Endothelial cell of umbilical vein (primary cell): ENCODE data around the gene CCDC191. TPM values are rescaled to one million over a fixed set of nuclear protein-coding genes. Genes with fewer than 3 reads are reported as not detected.

Source experiments
- BruUV-seq: library from RNA; stranded (reverse); fragments of 400-500 nt; replicated peaks from 2 replicates; lab custom pipeline; 2021; lab: Mats Ljungman, UMichigan
- CTCF ChIA-PET: fragments of 300-600, 350-600 bp; sonication (Branson Sonifier 250); formaldehyde crosslinking; loops from one replicate; lab custom pipeline; 2021; ENCODE audit warnings: antibody characterized with exemption, inconsistent platforms; lab: Charles Lee
- POLR2A ChIA-PET: fragments of 300-600, 350-600 bp; sonication (Branson Sonifier 250); formaldehyde crosslinking; loops from one replicate; lab custom pipeline; 2021; ENCODE audit warnings: antibody characterized with exemption, inconsistent platforms; lab: Charles Lee
- DNase-seq: peaks from one replicate; pipeline ENCODE4 v3.0.0-alpha.2; 2011; ENCODE audit warnings: low read depth, low spot score
- FAIRE-seq: peaks from 2 replicates; lab custom pipeline; 2011; peaks lifted over from hg19 to GRCh38; lab: Jason Lieb, UNC
- H2AFZ ChIP-seq: 2 replicates; pipeline ENCODE4 v1.6.0; 2012; ENCODE audit warnings: low read depth, low read length, control low read depth, inconsistent platforms
- H3K27ac ChIP-seq: 2 replicates; pipeline ENCODE4 v1.5.1; 2011; ENCODE audit warnings: low read depth, mild to moderate bottlenecking, control low read depth, low read length, moderate library complexity; ENCODE audit not compliant: insufficient read depth
- H3K27me3 ChIP-seq, 2 experiments: 2 replicates each; pipeline versions ENCODE4 v1.6.0 to v1.6.1; 2011; ENCODE audit warnings: low read length in 2 of 2, mixed read lengths in 1 of 2; ENCODE audit not compliant: control insufficient read depth in 2 of 2, insufficient read depth in 2 of 2
- H3K36me3 ChIP-seq, 2 experiments: 2 replicates in 1 of 2; 3 replicates in 1 of 2; pipeline ENCODE4 v1.5.1; 2011; ENCODE audit warnings: low read length in 2 of 2, mild to moderate bottlenecking in 1 of 2, moderate library complexity in 1 of 2; ENCODE audit not compliant: control insufficient read depth in 2 of 2, insufficient read depth in 2 of 2; ENCODE audit errors: extremely low read depth in 1 of 2
- H3K4me1 ChIP-seq: 3 replicates; pipeline ENCODE4 v1.5.1; 2011; ENCODE audit warnings: mild to moderate bottlenecking, low read length; ENCODE audit not compliant: control insufficient read depth, insufficient read depth; ENCODE audit errors: extremely low read depth
- H3K4me2 ChIP-seq: 2 replicates; pipeline ENCODE4 v1.6.1; 2011; ENCODE audit warnings: low read length, control low read depth, mixed read lengths; ENCODE audit not compliant: insufficient read depth
- H3K4me3 ChIP-seq, 3 experiments: fragments of 200-600 bp in 1 of 3; sonication (generic), shearing (Covaris generic) in 1 of 3; replicated peaks in 1 of 3; 2 replicates each; pipeline ENCODE4 v1.5.1; 2011 to 2016; ENCODE audit warnings: control low read depth in 3 of 3, low read length in 3 of 3, mild to moderate bottlenecking in 2 of 3, inconsistent platforms in 1 of 3, low read depth in 1 of 3, moderate library complexity in 1 of 3; ENCODE audit not compliant: insufficient read depth in 1 of 3
- H3K79me2 ChIP-seq: 2 replicates; pipeline ENCODE4 v1.6.0; 2012; ENCODE audit warnings: low read length, inconsistent platforms; ENCODE audit not compliant: control insufficient read depth, insufficient read depth
- H3K9ac ChIP-seq: replicated peaks from 2 replicates; pipeline ENCODE3; 2011; ENCODE audit warnings: low read length, control low read depth; ENCODE audit not compliant: insufficient read depth; ENCODE audit errors: extremely low read depth
- H3K9me1 ChIP-seq: replicated peaks from 3 replicates; pipeline ENCODE4 v1.6.0; 2011; ENCODE audit warnings: mild to moderate bottlenecking, low read length; ENCODE audit not compliant: control insufficient read depth, insufficient read depth; ENCODE audit errors: extremely low read depth
- H3K9me3 ChIP-seq: replicated peaks from 2 replicates; pipeline ENCODE4 v1.5.1; 2012; ENCODE audit warnings: low read length, inconsistent platforms; ENCODE audit not compliant: control insufficient read depth, insufficient read depth
- H4K20me1 ChIP-seq: replicated peaks from 2 replicates; pipeline ENCODE3; 2011; ENCODE audit warnings: mild to moderate bottlenecking, low read length; ENCODE audit not compliant: control insufficient read depth, insufficient read depth; ENCODE audit errors: extremely low read depth
- CTCF ChIP-seq, 2 donors: IDR thresholded peaks; 1 replicate in 1 of 2; 2 replicates in 1 of 2; pipeline ENCODE4 v1.5.1; 2011; ENCODE audit warnings: low read length in 2 of 2, mild to moderate bottlenecking in 2 of 2, moderate library complexity in 2 of 2, control low read depth in 1 of 2, inconsistent platforms in 1 of 2, low read depth in 1 of 2; ENCODE audit not compliant: insufficient read depth in 1 of 2; ENCODE audit errors: extremely low read depth in 1 of 2
- EZH2 ChIP-seq: IDR thresholded peaks from 2 replicates; pipeline ENCODE4 v1.6.1; 2012; ENCODE audit warnings: borderline replicate concordance, low read depth, mild to moderate bottlenecking, moderate library complexity, low read length, inconsistent platforms; ENCODE audit not compliant: severe bottlenecking
- FOS ChIP-seq: IDR thresholded peaks from 2 replicates; pipeline ENCODE4 v1.6.1; 2011; ENCODE audit warnings: mild to moderate bottlenecking, low read length, moderate library complexity, borderline replicate concordance; ENCODE audit not compliant: insufficient read depth
- GATA2 ChIP-seq: IDR thresholded peaks from 2 replicates; pipeline ENCODE4 v1.7.0; 2011; ENCODE audit warnings: low read depth, mild to moderate bottlenecking, moderate library complexity, mixed read lengths, low read length; ENCODE audit not compliant: insufficient read length, insufficient read depth
- JUN ChIP-seq: IDR thresholded peaks from 2 replicates; pipeline ENCODE4 v1.6.1; 2011; ENCODE audit warnings: borderline replicate concordance, low read depth; ENCODE audit not compliant: insufficient read length, insufficient read depth
- MAX ChIP-seq: IDR thresholded peaks from 2 replicates; pipeline ENCODE4 v1.6.1; 2011; ENCODE audit not compliant: insufficient read depth, insufficient read length
- MYC ChIP-seq: IDR thresholded peaks from one replicate; pipeline ENCODE4 v1.6.1; 2011; ENCODE audit warnings: mild to moderate bottlenecking, low read depth, low read length
- POLR2A ChIP-seq: IDR thresholded peaks from 2 replicates; pipeline ENCODE4 v1.6.1; 2012; ENCODE audit warnings: low read depth, mild to moderate bottlenecking, control low read depth, low read length
- POLR2AphosphoS5 ChIP-seq: IDR thresholded peaks from 2 replicates; pipeline ENCODE4 v1.6.1; 2012; ENCODE audit warnings: low read depth, mild to moderate bottlenecking, control low read depth, low read length, moderate library complexity; ENCODE audit not compliant: insufficient read depth
- dilution Hi-C: fragments of 300-500 bp; cut with MboI; formaldehyde crosslinking; loops from one replicate; pipeline ENCODE4 v1.15.0; 2019; ENCODE audit warnings: low sequenced_read_pairs; ENCODE audit not compliant: extremely low pct_ligation_motif_present
- intact Hi-C: fragments of 100-400 bp; cut with micrococcal nuclease; formaldehyde crosslinking; loops from one replicate; pipeline ENCODE4 v1.10.0; 2022
- polyA plus RNA-seq, 4 experiments: library from polyadenylated mRNA; depleted of rRNA in 3 of 4; stranded (reverse) in 3 of 4; unstranded in 1 of 4; fragments of >200 nt; gene quantifications; 2 replicates each; pipeline versions ENCODE4 v1.2.1 to v1.2.3, GENCODE V29; 2011 to 2012; ENCODE audit warnings: missing spikeins in 1 of 4
- total RNA-seq: library from RNA; stranded (reverse); gene quantifications from 2 replicates; pipeline ENCODE4 v1.2.3, GENCODE V29; 2021

CCDC191 gene
- total and polyA plus RNA-seq, 2 donors (not counting 3 experiments of a cell fraction or from before 2014, with no cell fraction given): 1.7 to 4.9 TPM

GRCh38 chr3:113953677-113954076 is 102.6 kb downstream of the CCDC191 start:
- H3K27ac ChIP-seq: no peak overlapping the region
- H3K4me1 ChIP-seq: peaks cover 14% of the 10 kb centered on the region
- ChIA-PET POLR2A (no interaction called here), CTCF (interaction anchor here (0.6 to 1.4 kb wide), 5 partner anchors 8 to 104 kb away, joined by 3 to 6 read pairs (median 3); no protein-coding TSS in a partner anchor)
- H3K9me3 ChIP-seq: no peaks in the 10 kb centered on the region
- H3K9ac ChIP-seq: no peak overlapping the region
- no peaks in the 10 kb centered on the region for H3K79me2 ChIP-seq
- TF ChIP-seq MYC: no peak
- TF ChIP-seq JUN: no peak
- TF ChIP-seq POLR2A: no peak
- TF ChIP-seq CTCF (IDR thresholded peaks at IDR 0.05; ENCODE audit: extremely low read depth in 1 of 2, insufficient read depth in 1 of 2, low read depth in 1 of 2, low read length in 2 of 2): no peak
- no peak for TF ChIP-seq EZH2
- no peak for TF ChIP-seq FOS
- no peak for TF ChIP-seq POLR2AphosphoS5
- TF ChIP-seq GATA2: no peak
- TF ChIP-seq MAX: no peak
- DNase-seq: peak; percentile 33
- FAIRE-seq: peak; percentile 80
- H3K9me1 ChIP-seq: no peaks in the 10 kb centered on the region
- no peak overlapping the region for H3K4me3 ChIP-seq
- dilution Hi-C loops: no loop called here
- peak overlapping the region; percentile 33 for H2AFZ ChIP-seq
- H3K27me3 ChIP-seq: no peaks in the 10 kb centered on the region
- no peaks in the 10 kb centered on the region for H3K36me3 ChIP-seq
- no TSS peak for BruUV-seq
- intact Hi-C loops: no loop called here
- peak overlapping the region; percentile 9 for H3K4me2 ChIP-seq
- H4K20me1 ChIP-seq: no peaks in the 10 kb centered on the region
